ENCODE results near the gene NBEAL2. TPM values are rescaled to one million over a fixed set of nuclear protein-coding genes. Genes with fewer than 3 reads are reported as not detected.

Gene NBEAL2
- total and polyA plus RNA-seq, 8 donors, result 59.3 to 148 (median 84.3) TPM

DNA sequence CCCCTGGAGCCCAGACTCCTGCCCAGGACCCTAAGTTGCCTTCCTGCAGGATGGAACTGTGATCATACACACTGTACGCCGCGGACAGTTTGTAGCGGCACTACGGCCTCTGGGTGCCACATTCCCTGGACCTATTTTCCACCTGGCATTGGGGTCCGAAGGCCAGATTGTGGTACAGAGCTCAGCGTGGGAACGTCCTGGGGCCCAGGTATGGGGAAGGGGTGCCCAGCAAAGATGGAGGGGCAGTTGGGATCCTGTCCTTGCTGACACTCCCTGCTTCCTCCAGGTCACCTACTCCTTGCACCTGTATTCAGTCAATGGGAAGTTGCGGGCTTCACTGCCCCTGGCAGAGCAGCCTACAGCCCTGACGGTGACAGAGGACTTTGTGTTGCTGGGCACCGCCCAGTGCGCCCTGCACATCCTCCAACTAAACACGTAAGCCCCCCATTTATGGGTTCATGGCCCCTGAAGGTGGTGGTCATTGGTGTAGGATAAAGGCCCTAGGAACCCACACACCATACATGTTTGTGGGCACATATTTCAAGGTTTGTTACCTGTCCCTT is 28.8 kb downstream of the NBEAL2 start:
- peaks cover 0 to 84% of the 10 kb centered on the region in 2 donors for H3K36me3 ChIP-seq
- ATAC-seq, result no peak
- H3K4me3 ChIP-seq, result no peak overlapping the region
- H3K4me1 ChIP-seq, result peaks cover 4 to 19% of the 10 kb centered on the region in 2 donors
- TF ChIP-seq, protein P1, sequence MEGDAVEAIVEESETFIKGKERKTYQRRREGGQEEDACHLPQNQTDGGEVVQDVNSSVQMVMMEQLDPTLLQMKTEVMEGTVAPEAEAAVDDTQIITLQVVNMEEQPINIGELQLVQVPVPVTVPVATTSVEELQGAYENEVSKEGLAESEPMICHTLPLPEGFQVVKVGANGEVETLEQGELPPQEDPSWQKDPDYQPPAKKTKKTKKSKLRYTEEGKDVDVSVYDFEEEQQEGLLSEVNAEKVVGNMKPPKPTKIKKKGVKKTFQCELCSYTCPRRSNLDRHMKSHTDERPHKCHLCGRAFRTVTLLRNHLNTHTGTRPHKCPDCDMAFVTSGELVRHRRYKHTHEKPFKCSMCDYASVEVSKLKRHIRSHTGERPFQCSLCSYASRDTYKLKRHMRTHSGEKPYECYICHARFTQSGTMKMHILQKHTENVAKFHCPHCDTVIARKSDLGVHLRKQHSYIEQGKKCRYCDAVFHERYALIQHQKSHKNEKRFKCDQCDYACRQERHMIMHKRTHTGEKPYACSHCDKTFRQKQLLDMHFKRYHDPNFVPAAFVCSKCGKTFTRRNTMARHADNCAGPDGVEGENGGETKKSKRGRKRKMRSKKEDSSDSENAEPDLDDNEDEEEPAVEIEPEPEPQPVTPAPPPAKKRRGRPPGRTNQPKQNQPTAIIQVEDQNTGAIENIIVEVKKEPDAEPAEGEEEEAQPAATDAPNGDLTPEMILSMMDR (IDR thresholded peaks at IDR 0.05), result no peak
- H3K27me3 ChIP-seq, result no peaks in the 10 kb centered on the region
- no peak overlapping the region for H3K27ac ChIP-seq
- H3K9me3 ChIP-seq, result no peaks in the 10 kb centered on the region
- intact Hi-C loops (cut with DNase I), result no loop called here
- DNase-seq, result peak in 2 of 4 donors; percentile 28 to 45

DNA sequence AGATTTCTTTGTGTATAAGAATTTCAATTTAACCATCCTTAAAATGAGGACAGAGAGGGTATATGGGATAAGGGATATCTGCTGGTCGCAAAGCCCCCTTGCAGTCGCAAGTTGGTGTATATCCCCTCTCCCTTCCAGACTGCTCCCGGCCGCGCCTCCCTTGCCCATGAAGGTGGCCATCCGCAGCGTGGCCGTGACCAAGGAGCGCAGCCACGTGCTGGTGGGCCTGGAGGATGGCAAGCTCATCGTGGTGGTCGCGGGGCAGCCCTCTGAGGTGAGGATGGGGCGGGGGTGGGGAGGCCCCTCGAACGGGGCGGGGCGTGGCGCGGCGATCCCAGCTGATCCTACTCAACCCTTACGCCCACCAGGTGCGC is 29.4 kb downstream of the NBEAL2 start:
- Histone ChIP-seq H3K9me3 (no peaks in the 10 kb centered on the region), H3K4me3 (peak overlapping the region; percentile 40 to 46), H3K36me3 (peaks cover 0 to 84% of the 10 kb centered on the region in 2 donors), H3K27ac (peak overlapping the region; percentile 63 to 82), H3K4me1 (peaks cover 4 to 19% of the 10 kb centered on the region in 2 donors), H3K27me3 (no peaks in the 10 kb centered on the region)
- no peak for DNase-seq
- TF ChIP-seq, protein P1 (IDR thresholded peaks at IDR 0.05), result no peak
- no peak for ATAC-seq
- intact Hi-C loops (cut with DNase I), result no loop called here

DNA sequence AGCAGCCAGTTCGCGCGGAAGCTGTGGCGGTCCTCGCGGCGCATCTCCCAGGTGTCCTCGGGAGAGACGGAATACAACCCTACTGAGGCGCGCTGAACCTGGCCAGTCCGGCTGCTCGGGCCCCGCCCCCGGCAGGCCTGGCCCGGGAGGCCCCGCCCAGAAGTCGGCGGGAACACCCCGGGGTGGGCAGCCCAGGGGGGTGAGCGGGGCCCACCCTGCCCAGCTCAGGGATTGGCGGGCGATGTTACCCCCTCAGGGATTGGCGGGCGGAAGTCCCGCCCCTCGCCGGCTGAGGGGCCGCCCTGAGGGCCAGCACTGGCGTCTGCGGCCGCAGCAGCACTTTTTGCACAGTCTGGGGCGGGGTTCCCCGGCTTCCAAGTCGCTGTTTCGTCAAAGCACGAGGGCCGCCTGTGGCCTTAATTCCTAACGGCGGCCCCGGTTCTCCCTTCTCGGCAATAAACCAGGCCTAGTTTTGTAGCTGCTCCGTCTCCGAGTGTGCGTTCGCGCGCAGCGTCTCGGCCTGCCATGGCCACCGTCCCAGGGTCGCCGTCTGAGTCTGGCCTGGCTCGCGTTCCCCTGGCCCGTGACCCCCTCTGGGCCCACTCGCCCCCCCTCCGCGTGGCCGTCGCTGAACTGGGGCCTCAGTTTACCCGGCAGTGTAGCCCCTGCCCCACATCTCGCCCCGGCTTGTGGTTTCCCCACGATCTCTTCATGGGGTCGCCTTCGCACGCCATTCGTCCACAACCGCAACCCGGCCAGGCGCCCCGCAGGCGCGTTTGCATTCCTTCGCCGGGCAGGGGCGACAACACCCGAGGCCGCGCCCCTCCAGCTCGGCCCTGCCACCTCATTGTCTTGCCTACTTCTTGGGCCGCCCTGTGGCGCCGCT is 30.0 kb downstream of the NBEAL2 start:
- peaks cover 0 to 84% of the 10 kb centered on the region in 2 donors for H3K36me3 ChIP-seq
- H3K9me3 ChIP-seq, result no peaks in the 10 kb centered on the region
- intact Hi-C loops (cut with DNase I), result no loop called here
- H3K27ac ChIP-seq, result peak overlapping the region; percentile 63 to 82
- DNase-seq (peak; percentile 84 to 96 (median 92)), ATAC-seq (peak; percentile 95)
- H3K4me1 ChIP-seq, result peaks cover 4 to 19% of the 10 kb centered on the region in 2 donors
- peak overlapping the region; percentile 40 to 46 for H3K4me3 ChIP-seq
- TF ChIP-seq, protein P1 (IDR thresholded peaks at IDR 0.05), result no peak
- H3K27me3 ChIP-seq, result no peaks in the 10 kb centered on the region

DNA sequence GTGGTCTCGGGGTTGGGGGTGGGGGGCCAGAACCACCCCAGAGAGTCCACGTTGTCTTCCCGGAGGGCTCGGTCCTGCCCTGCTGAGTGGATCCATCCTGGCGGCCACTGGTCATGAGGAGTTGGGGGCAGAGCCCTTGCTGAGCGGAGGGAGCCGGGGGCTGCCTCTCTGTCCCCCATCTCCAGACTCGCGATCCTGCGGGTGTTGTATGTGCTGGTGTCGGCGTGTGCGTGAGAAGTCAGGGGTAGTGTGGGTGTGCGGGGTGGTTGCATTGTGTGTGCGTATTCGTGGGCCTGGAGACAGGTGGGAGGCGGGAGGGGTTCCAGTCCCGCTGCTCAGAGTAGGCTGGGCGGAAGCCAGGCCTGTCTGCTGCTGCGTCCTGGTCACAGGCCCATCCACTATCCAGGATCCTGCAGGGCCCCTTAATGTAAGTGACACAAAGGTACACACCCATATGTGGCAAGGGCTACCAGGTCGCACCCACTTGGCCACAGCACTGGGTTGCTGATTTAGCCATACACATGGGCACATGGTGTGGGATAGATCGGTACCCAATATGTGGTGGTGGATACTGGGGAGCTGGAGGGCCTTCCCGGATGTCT is 30.7 kb downstream of the NBEAL2 start:
- Histone ChIP-seq H3K4me1 (peaks cover 4 to 19% of the 10 kb centered on the region in 2 donors), H3K4me3 (peak overlapping the region; percentile 40 to 46), H3K27me3 (no peaks in the 10 kb centered on the region), H3K9me3 (no peaks in the 10 kb centered on the region), H3K27ac (peak overlapping the region; percentile 63 to 82), H3K36me3 (peaks cover 0 to 84% of the 10 kb centered on the region in 2 donors)
- ATAC-seq (no peak), DNase-seq (peak in 1 of 4 donors; percentile 36)
- TF ChIP-seq, protein P1 (IDR thresholded peaks at IDR 0.05), result no peak
- intact Hi-C loops (cut with DNase I), result no loop called here

DNA sequence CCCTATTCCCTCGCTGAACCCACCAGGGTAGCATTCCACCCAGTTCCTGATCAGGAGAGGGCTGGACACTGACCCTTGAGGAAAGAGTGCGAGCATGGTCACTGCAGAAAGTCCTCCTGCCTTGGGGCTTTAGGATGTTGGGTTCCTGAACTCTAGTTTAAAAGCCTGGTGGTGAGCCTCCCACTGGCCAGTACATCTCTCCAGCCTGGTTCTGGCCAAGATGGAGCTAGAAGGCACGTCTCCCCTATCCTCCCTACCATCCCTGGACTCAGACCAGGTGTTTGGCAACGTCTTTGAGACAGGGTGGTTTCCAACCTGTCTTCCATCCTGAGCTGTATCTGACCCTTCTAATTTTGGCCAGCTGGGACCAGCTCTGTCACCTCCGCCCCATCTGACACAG is 31.4 kb downstream of the NBEAL2 start:
- Histone ChIP-seq H3K4me1 (peaks cover 4 to 19% of the 10 kb centered on the region in 2 donors), H3K4me3 (no peak overlapping the region), H3K9me3 (no peaks in the 10 kb centered on the region), H3K27ac (peak overlapping the region in 1 of 2 donors; percentile 82), H3K27me3 (no peaks in the 10 kb centered on the region), H3K36me3 (peaks cover 0 to 83% of the 10 kb centered on the region in 2 donors)
- TF ChIP-seq, protein P1 (IDR thresholded peaks at IDR 0.05), result no peak
- intact Hi-C loops (cut with DNase I), result no loop called here
- ATAC-seq (no peak), DNase-seq (no peak)
